Endothelial cell of umbilical vein (primary cell): Measurements from ENCODE around the gene ZNF791.
"Not testable (repeated sequence)": the region's sequence is repeated elsewhere in the genome, so short reads cannot be mapped to it uniquely, and the experiment has no call there.

Experiments used
- EZH2 ChIP-seq: IDR thresholded peaks from 2 replicates; pipeline ENCODE4 v1.6.1; 2012; ENCODE audit warnings: borderline replicate concordance, low read depth, mild to moderate bottlenecking, moderate library complexity, low read length, inconsistent platforms; ENCODE audit not compliant: severe bottlenecking
- FOS ChIP-seq: IDR thresholded peaks from 2 replicates; pipeline ENCODE4 v1.6.1; 2011; ENCODE audit warnings: mild to moderate bottlenecking, low read length, moderate library complexity, borderline replicate concordance; ENCODE audit not compliant: insufficient read depth
- JUN ChIP-seq: IDR thresholded peaks from 2 replicates; pipeline ENCODE4 v1.6.1; 2011; ENCODE audit warnings: borderline replicate concordance, low read depth; ENCODE audit not compliant: insufficient read length, insufficient read depth
- MYC ChIP-seq: IDR thresholded peaks from one replicate; pipeline ENCODE4 v1.6.1; 2011; ENCODE audit warnings: mild to moderate bottlenecking, low read depth, low read length
- POLR2A ChIP-seq: IDR thresholded peaks from 2 replicates; pipeline ENCODE4 v1.6.1; 2012; ENCODE audit warnings: low read depth, mild to moderate bottlenecking, control low read depth, low read length
- POLR2AphosphoS5 ChIP-seq: IDR thresholded peaks from 2 replicates; pipeline ENCODE4 v1.6.1; 2012; ENCODE audit warnings: low read depth, mild to moderate bottlenecking, control low read depth, low read length, moderate library complexity; ENCODE audit not compliant: insufficient read depth
- TF ChIP-seq, protein P1 (sequence below), 2 donors: IDR thresholded peaks; 1 replicate in 1 of 2; 2 replicates in 1 of 2; pipeline ENCODE4 v1.5.1; 2011; ENCODE audit warnings: low read length in 2 of 2, mild to moderate bottlenecking in 2 of 2, moderate library complexity in 2 of 2, control low read depth in 1 of 2, inconsistent platforms in 1 of 2, low read depth in 1 of 2; ENCODE audit not compliant: insufficient read depth in 1 of 2; ENCODE audit errors: extremely low read depth in 1 of 2

DNA sequence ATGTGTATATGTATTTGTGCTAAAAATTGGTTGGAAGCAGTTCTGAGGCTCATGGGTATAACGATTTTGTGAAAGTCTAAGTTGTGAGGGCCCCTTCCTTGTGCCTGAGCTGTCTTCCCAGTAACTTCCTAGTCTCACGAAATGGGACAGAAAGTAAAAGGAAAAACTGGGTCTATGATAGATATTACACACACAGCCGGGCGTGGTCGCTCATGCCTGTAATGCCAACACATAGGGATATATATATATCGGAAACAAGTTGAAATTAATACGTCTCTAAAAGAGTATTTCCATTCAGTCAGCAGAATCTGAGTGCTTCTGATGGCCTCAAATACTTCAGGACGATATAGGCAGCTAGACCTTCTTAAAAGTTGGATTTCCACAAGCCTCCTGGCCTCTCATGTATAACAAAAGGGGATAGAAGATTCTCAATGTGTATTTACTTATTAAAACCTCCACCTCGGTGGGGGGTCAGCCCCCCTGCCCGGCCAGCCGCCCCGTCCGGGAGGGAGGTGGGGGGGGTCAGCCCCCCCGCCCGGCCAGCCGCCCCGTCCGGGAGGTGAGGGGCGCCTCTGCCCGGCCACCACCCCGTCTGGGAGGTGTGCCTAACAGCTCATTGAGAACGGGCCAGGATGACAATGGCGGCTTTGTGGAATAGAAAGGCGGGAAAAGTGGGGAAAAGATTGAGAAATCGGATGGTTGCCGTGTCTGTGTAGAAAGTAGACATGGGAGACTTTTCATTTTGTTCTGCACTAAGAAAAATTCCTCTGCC is 10.7 kb downstream of the ZNF791 start:
- TF ChIP-seq MYC, EZH2, FOS, POLR2A, POLR2AphosphoS5, JUN: not testable (repeated sequence)
- TF ChIP-seq, protein P1, sequence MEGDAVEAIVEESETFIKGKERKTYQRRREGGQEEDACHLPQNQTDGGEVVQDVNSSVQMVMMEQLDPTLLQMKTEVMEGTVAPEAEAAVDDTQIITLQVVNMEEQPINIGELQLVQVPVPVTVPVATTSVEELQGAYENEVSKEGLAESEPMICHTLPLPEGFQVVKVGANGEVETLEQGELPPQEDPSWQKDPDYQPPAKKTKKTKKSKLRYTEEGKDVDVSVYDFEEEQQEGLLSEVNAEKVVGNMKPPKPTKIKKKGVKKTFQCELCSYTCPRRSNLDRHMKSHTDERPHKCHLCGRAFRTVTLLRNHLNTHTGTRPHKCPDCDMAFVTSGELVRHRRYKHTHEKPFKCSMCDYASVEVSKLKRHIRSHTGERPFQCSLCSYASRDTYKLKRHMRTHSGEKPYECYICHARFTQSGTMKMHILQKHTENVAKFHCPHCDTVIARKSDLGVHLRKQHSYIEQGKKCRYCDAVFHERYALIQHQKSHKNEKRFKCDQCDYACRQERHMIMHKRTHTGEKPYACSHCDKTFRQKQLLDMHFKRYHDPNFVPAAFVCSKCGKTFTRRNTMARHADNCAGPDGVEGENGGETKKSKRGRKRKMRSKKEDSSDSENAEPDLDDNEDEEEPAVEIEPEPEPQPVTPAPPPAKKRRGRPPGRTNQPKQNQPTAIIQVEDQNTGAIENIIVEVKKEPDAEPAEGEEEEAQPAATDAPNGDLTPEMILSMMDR (IDR thresholded peaks at IDR 0.05; ENCODE audit: extremely low read depth in 1 of 2, insufficient read depth in 1 of 2, low read depth in 1 of 2, low read length in 2 of 2): not testable (repeated sequence)
